Measurements from ENCODE around the gene MGMT. TPM values are rescaled to one million over a fixed set of nuclear protein-coding genes. Genes with fewer than 3 reads are reported as not detected.

Gene MGMT
- total and polyA plus RNA-seq, 4 donors = 28.2 to 79.1 (median 46.0) TPM

DNA sequence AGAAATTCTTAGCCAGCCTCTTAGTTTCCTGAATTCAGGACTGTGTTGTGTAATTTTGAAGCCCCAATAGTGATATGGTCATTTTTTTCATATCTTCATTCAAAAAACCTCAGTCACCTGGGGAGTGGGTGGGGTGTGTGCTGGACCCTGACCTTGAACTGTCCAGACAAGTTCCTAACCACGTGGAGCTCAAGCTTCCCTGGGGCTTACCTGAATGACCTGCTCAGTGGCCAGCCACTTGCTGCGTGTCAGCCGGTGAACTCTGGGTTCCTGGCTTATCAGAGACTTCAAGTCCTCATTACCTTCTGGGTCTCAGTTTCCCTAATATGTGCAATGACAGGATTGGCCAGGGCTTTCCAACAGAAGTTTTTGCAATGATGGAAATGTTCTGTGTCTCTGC is 27.1 kb downstream of the MGMT start:
- WGBS = 41% methylated on average over 3 of the region's 3 CpGs
- peaks cover 2 to 19% (median 6%) of the 10 kb centered on the region in 4 donors for H3K9me3 ChIP-seq (ENCODE audit: control insufficient read depth in 4 of 4, low read length in 3 of 4)

DNA sequence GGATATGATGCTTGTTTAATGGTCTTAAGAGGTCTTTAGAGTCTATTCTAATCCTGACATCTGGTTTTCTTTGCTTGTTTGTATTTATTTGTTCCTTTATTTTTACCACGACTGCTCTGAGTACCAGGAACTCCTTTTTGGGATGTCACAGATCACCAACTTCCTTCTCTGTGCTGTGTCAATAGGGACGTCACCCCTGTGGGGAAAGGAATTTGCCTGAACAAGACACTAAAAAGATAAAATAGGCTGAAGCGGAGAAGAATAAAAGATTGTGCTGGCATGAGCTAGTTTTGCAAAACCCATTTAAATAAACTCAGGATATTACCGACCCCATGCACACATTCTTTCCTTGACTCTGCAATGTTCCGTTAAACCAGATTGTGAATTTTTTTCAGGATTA is 27.7 kb downstream of the MGMT start:
- WGBS = 66% methylated on average over 5 of the region's 5 CpGs
- TF ChIP-seq, protein P1, sequence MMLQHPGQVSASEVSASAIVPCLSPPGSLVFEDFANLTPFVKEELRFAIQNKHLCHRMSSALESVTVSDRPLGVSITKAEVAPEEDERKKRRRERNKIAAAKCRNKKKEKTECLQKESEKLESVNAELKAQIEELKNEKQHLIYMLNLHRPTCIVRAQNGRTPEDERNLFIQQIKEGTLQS (IDR thresholded peaks at IDR 0.05) = no peak
- TF ChIP-seq TAF1 (conservative IDR thresholded peaks at IDR 0.05) = no peak
- DNase-seq (ENCODE audit: low spot score) = no peak
- no peaks in the 10 kb centered on the region for H3K36me3 ChIP-seq (ENCODE audit: control insufficient read depth in 4 of 4, insufficient read depth in 3 of 4, low read depth in 1 of 4, low read length in 3 of 4)
- H3K27ac ChIP-seq (ENCODE audit: low read depth in 1 of 2, low read length in 2 of 2) = no peak overlapping the region
- H3K4me3 ChIP-seq (ENCODE audit: low read depth in 1 of 3, low read length in 3 of 3) = no peak overlapping the region
- peaks cover 2 to 19% (median 6%) of the 10 kb centered on the region in 4 donors for H3K9me3 ChIP-seq (ENCODE audit: control insufficient read depth in 4 of 4, low read length in 3 of 4)
- H3K27me3 ChIP-seq (ENCODE audit: control insufficient read depth in 4 of 4, insufficient read depth in 4 of 4, low read length in 3 of 4) = no peaks in the 10 kb centered on the region
- H3K4me1 ChIP-seq (ENCODE audit: control insufficient read depth in 4 of 4, insufficient read depth in 4 of 4, low read length in 3 of 4) = peaks cover 3 to 28% (median 15%) of the 10 kb centered on the region in 4 donors
- no peak overlapping the region for H3K9ac ChIP-seq (ENCODE audit: low read depth in 1 of 2, low read length in 2 of 2)

More for the DNA sequence above, 27.1 kb downstream of the MGMT start:
- Histone ChIP-seq H3K27ac (ENCODE audit: low read depth in 1 of 2, low read length in 2 of 2) (no peak overlapping the region), H3K27me3 (ENCODE audit: control insufficient read depth in 4 of 4, insufficient read depth in 4 of 4, low read length in 3 of 4) (no peaks in the 10 kb centered on the region), H3K9ac (ENCODE audit: low read depth in 1 of 2, low read length in 2 of 2) (no peak overlapping the region), H3K36me3 (ENCODE audit: control insufficient read depth in 4 of 4, insufficient read depth in 3 of 4, low read depth in 1 of 4, low read length in 3 of 4) (no peaks in the 10 kb centered on the region), H3K4me3 (ENCODE audit: low read depth in 1 of 3, low read length in 3 of 3) (no peak overlapping the region), H3K4me1 (ENCODE audit: control insufficient read depth in 4 of 4, insufficient read depth in 4 of 4, low read length in 3 of 4) (peaks cover 3 to 28% (median 15%) of the 10 kb centered on the region in 4 donors)
- no peak for DNase-seq (ENCODE audit: low spot score)
- TF ChIP-seq EGR1 (IDR thresholded peaks at IDR 0.05; ENCODE audit: low read depth in 2 of 2) (no peak), RXRA (IDR thresholded peaks at IDR 0.05) (peak; percentile 34 to 53), RAD21 (IDR thresholded peaks at IDR 0.05) (no peak), HNF4A (conservative IDR thresholded peaks at IDR 0.05) (peak; percentile 45 to 52), YY1 (IDR thresholded peaks at IDR 0.05) (no peak)
- TF ChIP-seq, protein P2, sequence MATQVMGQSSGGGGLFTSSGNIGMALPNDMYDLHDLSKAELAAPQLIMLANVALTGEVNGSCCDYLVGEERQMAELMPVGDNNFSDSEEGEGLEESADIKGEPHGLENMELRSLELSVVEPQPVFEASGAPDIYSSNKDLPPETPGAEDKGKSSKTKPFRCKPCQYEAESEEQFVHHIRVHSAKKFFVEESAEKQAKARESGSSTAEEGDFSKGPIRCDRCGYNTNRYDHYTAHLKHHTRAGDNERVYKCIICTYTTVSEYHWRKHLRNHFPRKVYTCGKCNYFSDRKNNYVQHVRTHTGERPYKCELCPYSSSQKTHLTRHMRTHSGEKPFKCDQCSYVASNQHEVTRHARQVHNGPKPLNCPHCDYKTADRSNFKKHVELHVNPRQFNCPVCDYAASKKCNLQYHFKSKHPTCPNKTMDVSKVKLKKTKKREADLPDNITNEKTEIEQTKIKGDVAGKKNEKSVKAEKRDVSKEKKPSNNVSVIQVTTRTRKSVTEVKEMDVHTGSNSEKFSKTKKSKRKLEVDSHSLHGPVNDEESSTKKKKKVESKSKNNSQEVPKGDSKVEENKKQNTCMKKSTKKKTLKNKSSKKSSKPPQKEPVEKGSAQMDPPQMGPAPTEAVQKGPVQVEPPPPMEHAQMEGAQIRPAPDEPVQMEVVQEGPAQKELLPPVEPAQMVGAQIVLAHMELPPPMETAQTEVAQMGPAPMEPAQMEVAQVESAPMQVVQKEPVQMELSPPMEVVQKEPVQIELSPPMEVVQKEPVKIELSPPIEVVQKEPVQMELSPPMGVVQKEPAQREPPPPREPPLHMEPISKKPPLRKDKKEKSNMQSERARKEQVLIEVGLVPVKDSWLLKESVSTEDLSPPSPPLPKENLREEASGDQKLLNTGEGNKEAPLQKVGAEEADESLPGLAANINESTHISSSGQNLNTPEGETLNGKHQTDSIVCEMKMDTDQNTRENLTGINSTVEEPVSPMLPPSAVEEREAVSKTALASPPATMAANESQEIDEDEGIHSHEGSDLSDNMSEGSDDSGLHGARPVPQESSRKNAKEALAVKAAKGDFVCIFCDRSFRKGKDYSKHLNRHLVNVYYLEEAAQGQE (IDR thresholded peaks at IDR 0.05) = no peak

DNA sequence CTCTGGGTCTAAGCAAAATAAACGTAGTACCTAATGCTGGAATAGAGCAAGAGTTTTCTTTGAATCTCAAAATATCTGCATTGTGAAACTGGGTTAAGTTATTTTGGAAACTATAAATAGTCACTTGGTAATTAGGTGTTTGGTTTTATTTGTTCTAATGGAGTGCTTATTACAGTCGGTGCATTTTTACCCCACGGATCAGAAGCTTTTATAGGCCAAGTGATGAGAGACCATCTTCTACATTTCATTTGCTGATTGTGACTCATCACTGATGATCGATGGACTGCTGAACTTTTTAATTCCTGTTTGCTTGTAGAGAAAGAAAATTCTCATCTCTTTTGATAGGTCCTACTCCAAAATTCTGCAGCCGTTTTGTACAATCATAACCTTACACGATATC is 28.2 kb downstream of the MGMT start:
- no peak overlapping the region for H3K27ac ChIP-seq (ENCODE audit: low read depth in 1 of 2, low read length in 2 of 2)
- no peaks in the 10 kb centered on the region for H3K27me3 ChIP-seq (ENCODE audit: control insufficient read depth in 4 of 4, insufficient read depth in 4 of 4, low read length in 3 of 4)
- no peak for DNase-seq (ENCODE audit: low spot score)
- H3K36me3 ChIP-seq (ENCODE audit: control insufficient read depth in 4 of 4, insufficient read depth in 3 of 4, low read depth in 1 of 4, low read length in 3 of 4) = no peaks in the 10 kb centered on the region
- no peak overlapping the region for H3K9ac ChIP-seq (ENCODE audit: low read depth in 1 of 2, low read length in 2 of 2)
- 88% methylated on average over 6 of the region's 6 CpGs for WGBS
- no peak overlapping the region for H3K4me3 ChIP-seq (ENCODE audit: low read depth in 1 of 3, low read length in 3 of 3)
- peaks cover 3 to 30% (median 16%) of the 10 kb centered on the region in 4 donors for H3K4me1 ChIP-seq (ENCODE audit: control insufficient read depth in 4 of 4, insufficient read depth in 4 of 4, low read length in 3 of 4)
- TF ChIP-seq HNF4G (IDR thresholded peaks at IDR 0.05) = no peak
- TF ChIP-seq YY1 (IDR thresholded peaks at IDR 0.05) = no peak
- TF ChIP-seq RAD21 (IDR thresholded peaks at IDR 0.05) = no peak
- TF ChIP-seq GABPA (IDR thresholded peaks at IDR 0.05 in 1 of 2, conservative IDR thresholded peaks at IDR 0.05 in 1 of 2) = no peak
- peaks cover 2 to 19% (median 6%) of the 10 kb centered on the region in 4 donors for H3K9me3 ChIP-seq (ENCODE audit: control insufficient read depth in 4 of 4, low read length in 3 of 4)

Measured in liver (tissue), 9 donors.